Thymus (tissue), 11 donors: ENCODE measurements around the gene PPP1R8. TPM values are rescaled to one million over a fixed set of nuclear protein-coding genes. Genes with fewer than 3 reads are reported as not detected.

ENCODE experiments used
- DNase-seq, 9 donors: peaks; one replicate each; pipeline ENCODE4 v3.0.0-alpha.2; 2013; ENCODE audit warnings: low spot score in 9 of 9, low read depth in 6 of 9, missing footprints in 1 of 9
- H3K27ac ChIP-seq, 2 donors: one replicate each; pipeline ENCODE4 v1.5.1; 2013; ENCODE audit warnings: control low read depth in 1 of 2, low read depth in 1 of 2, low read length in 1 of 2, mild to moderate bottlenecking in 1 of 2, moderate library complexity in 1 of 2
- H3K27me3 ChIP-seq, 2 donors: one replicate each; pipeline ENCODE4 v1.5.1; 2013; ENCODE audit warnings: low read length in 1 of 2; ENCODE audit not compliant: control insufficient read depth in 2 of 2, insufficient read depth in 1 of 2
- H3K36me3 ChIP-seq, 2 donors: one replicate each; pipeline ENCODE4 v1.5.1; 2013; ENCODE audit warnings: low read length in 1 of 2, mild to moderate bottlenecking in 1 of 2, moderate library complexity in 1 of 2; ENCODE audit not compliant: control insufficient read depth in 2 of 2, insufficient read depth in 2 of 2
- H3K4me1 ChIP-seq, 2 donors: one replicate each; pipeline ENCODE4 v1.5.1; 2013; ENCODE audit warnings: low read length in 2 of 2; ENCODE audit not compliant: control insufficient read depth in 2 of 2, insufficient read depth in 2 of 2
- H3K4me3 ChIP-seq, 2 donors: one replicate each; pipeline ENCODE4 v1.5.1; 2013; ENCODE audit warnings: low read length in 2 of 2, control low read depth in 1 of 2, mild to moderate bottlenecking in 1 of 2
- H3K9me3 ChIP-seq, 2 donors: one replicate each; pipeline ENCODE4 v1.5.1; 2013; ENCODE audit warnings: low read length in 1 of 2, mild to moderate bottlenecking in 1 of 2; ENCODE audit not compliant: control insufficient read depth in 2 of 2, insufficient read depth in 1 of 2
- WGBS: extraction: QIAGEN DNeasy Blood & Tissue Kit; methylation state at CpG from one replicate; pipeline ENCODE4 v1.1.7; 2013; 5-methylcytosine and 5-hydroxymethylcytosine counted together
- polyA plus RNA-seq: library from polyadenylated mRNA; stranded (reverse); fragments of 200-250 nt; gene quantifications from one replicate; pipeline ENCODE4 v1.2.3, GENCODE V29; 2013
- total RNA-seq: library from RNA; stranded (reverse); fragments of 120-200 nt; gene quantifications from one replicate; pipeline ENCODE4 v1.2.4, GENCODE V29; 2013
- donor health status: healthy.

PPP1R8 gene
- total and polyA plus RNA-seq, 2 donors: 39.7 to 47.7 TPM

- peaks cover 50 to 51% of the 10 kb centered on the region in 2 donors for H3K36me3 ChIP-seq
- peak overlapping the region; percentile 60 to 64 for H3K27ac ChIP-seq
- no peak for DNase-seq
- 93% methylated on average over 24 of the region's 24 CpGs for WGBS
- H3K4me3 ChIP-seq: no peak overlapping the region
- H3K9me3 ChIP-seq: peaks cover 0 to 1% of the 10 kb centered on the region in 2 donors
- H3K4me1 ChIP-seq: peaks cover 10 to 39% of the 10 kb centered on the region in 2 donors
- H3K27me3 ChIP-seq: no peaks in the 10 kb centered on the region
Measured at GRCh38 chr1:27884006-27884954, 53.7 kb downstream of the PPP1R8 start.

GRCh38 chr1:27885114-27885528, 54.5 kb downstream of the PPP1R8 start:
- Histone ChIP-seq H3K4me3 (no peak overlapping the region), H3K27me3 (no peaks in the 10 kb centered on the region), H3K4me1 (peaks cover 10 to 39% of the 10 kb centered on the region in 2 donors), H3K9me3 (peaks cover 0 to 1% of the 10 kb centered on the region in 2 donors), H3K27ac (peak overlapping the region; percentile 10 to 72), H3K36me3 (peaks cover 52 to 56% of the 10 kb centered on the region in 2 donors)
- DNase-seq: no peak
- 86% methylated on average over 8 of the region's 8 CpGs for WGBS

- no peaks in the 10 kb centered on the region for H3K27me3 ChIP-seq
- peaks cover 0 to 1% of the 10 kb centered on the region in 2 donors for H3K9me3 ChIP-seq
- WGBS: 94% methylated on average over 15 of the region's 15 CpGs
- no peak for DNase-seq
- H3K4me1 ChIP-seq: peaks cover 10 to 39% of the 10 kb centered on the region in 2 donors
- peak overlapping the region; percentile 25 to 72 for H3K27ac ChIP-seq
- H3K36me3 ChIP-seq: peaks cover 52 to 60% of the 10 kb centered on the region in 2 donors
- H3K4me3 ChIP-seq: no peak overlapping the region
Measured at GRCh38 chr1:27885621-27886352, 55.2 kb downstream of the PPP1R8 start.

GRCh38 chr1:27886353-27886679, 55.7 kb downstream of the PPP1R8 start:
- no peak for DNase-seq
- Histone ChIP-seq H3K27me3 (no peaks in the 10 kb centered on the region), H3K9me3 (peaks cover 0 to 1% of the 10 kb centered on the region in 2 donors), H3K4me1 (peaks cover 10 to 39% of the 10 kb centered on the region in 2 donors), H3K27ac (peak overlapping the region; percentile 25 to 26), H3K4me3 (no peak overlapping the region), H3K36me3 (peaks cover 52 to 65% of the 10 kb centered on the region in 2 donors)
- 67% methylated on average over 2 of the region's 2 CpGs for WGBS

- Histone ChIP-seq H3K36me3 (peaks cover 54 to 69% of the 10 kb centered on the region in 2 donors), H3K4me1 (peaks cover 10 to 39% of the 10 kb centered on the region in 2 donors), H3K27ac (peak overlapping the region; percentile 27 to 68), H3K4me3 (no peak overlapping the region), H3K9me3 (peaks cover 0 to 1% of the 10 kb centered on the region in 2 donors), H3K27me3 (no peaks in the 10 kb centered on the region)
- 88% methylated on average over 3 of the region's 3 CpGs for WGBS
- DNase-seq: no peak
Measured at GRCh38 chr1:27886744-27887143, 56.2 kb downstream of the PPP1R8 start.

GRCh38 chr1:27887215-27888021, 56.8 kb downstream of the PPP1R8 start:
- Histone ChIP-seq H3K4me1 (peaks cover 10 to 39% of the 10 kb centered on the region in 2 donors), H3K4me3 (no peak overlapping the region), H3K27ac (peak overlapping the region; percentile 55 to 68), H3K27me3 (no peaks in the 10 kb centered on the region), H3K36me3 (peaks cover 54 to 69% of the 10 kb centered on the region in 2 donors), H3K9me3 (peaks cover 0 to 1% of the 10 kb centered on the region in 2 donors)
- 30% methylated on average over 8 of the region's 8 CpGs for whole genome bisulfite sequencing
- DNase-seq: peak in 2 of 9 donors; percentile 51 to 72

- peaks cover 0 to 1% of the 10 kb centered on the region in 2 donors for H3K9me3 ChIP-seq
- H3K36me3 ChIP-seq: peaks cover 58 to 72% of the 10 kb centered on the region in 2 donors
- H3K4me3 ChIP-seq: no peak overlapping the region
- no peak for DNase-seq
- H3K4me1 ChIP-seq: peaks cover 10 to 29% of the 10 kb centered on the region in 2 donors
- no peaks in the 10 kb centered on the region for H3K27me3 ChIP-seq
- H3K27ac ChIP-seq: peak overlapping the region in 1 of 2 donors; percentile 31
- 96% methylated on average over 3 of the region's 3 CpGs for WGBS
Measured at GRCh38 chr1:27889506-27889905, 58.9 kb downstream of the PPP1R8 start.

- H3K4me3 ChIP-seq: no peak overlapping the region
- no peaks in the 10 kb centered on the region for H3K9me3 ChIP-seq
- no peaks in the 10 kb centered on the region for H3K27me3 ChIP-seq
- H3K27ac ChIP-seq: peak overlapping the region in 1 of 2 donors; percentile 57
- H3K36me3 ChIP-seq: peaks cover 56 to 76% of the 10 kb centered on the region in 2 donors
- WGBS: 70% methylated on average over 7 of the region's 7 CpGs
- DNase-seq: no peak
- peaks cover 10 to 15% of the 10 kb centered on the region in 2 donors for H3K4me1 ChIP-seq
Measured at GRCh38 chr1:27891196-27891889, 60.8 kb downstream of the PPP1R8 start.
